ENCODE measurements around the gene RPL10L.

RPL10L gene

DNA sequence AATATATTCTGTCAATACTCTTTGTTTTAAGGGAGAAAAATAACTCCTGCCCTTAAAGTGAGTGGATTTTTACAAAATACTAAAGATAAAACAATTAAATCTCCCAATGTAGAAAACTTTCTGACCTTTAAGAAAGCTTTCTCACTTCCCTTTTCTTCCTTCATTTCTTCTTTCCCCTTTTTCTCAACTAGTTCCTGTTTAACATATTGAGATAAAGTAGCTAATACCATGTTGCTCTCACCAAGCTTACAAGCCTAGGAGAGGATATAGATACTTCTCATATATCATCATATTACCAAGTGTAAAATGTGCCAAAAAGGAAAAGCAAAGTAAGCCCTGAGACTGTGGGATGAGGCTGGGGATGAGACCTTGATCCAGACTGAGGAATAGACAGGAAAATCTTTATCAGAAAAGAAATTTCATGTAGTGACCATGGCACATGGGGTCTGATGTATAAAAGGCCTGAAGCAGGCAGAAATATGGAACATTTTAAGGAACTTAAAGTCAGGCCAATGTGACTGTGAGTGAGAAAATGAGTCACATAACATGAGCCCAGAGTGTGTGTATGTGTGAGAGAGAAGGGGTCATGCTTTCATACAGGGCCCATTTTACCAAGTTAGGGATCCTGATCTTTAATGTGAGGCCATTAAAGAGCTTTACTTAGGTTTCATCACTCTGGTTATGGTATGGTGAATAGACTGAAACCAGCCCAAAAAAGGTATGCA lies 1.6 kb upstream of the RPL10L start:
- no peak for DNase-seq (ENCODE audit: low read depth)
- no peak for TF ChIP-seq CTCF (IDR thresholded peaks at IDR 0.05; ENCODE audit: low read length, missing control alignments)

GRCh38 chr14:46646796-46647195 lies 4.8 kb downstream of the RPL10L start:
- DNase-seq (ENCODE audit: low read depth), result no peak
- H3K4me3 ChIP-seq (replicated peaks; ENCODE audit: low read depth, low read length), result no peak overlapping the region
- no peak for TF ChIP-seq CTCF (IDR thresholded peaks at IDR 0.05; ENCODE audit: low read length, missing control alignments)

More for the DNA sequence above, 1.6 kb upstream of the RPL10L start:
- no peak overlapping the region for H3K4me3 ChIP-seq (replicated peaks; ENCODE audit: low read depth, low read length)

- no peak for DNase-seq (ENCODE audit: low read depth)
- H3K4me3 ChIP-seq (replicated peaks; ENCODE audit: low read depth, low read length), result no peak overlapping the region
- TF ChIP-seq CTCF (IDR thresholded peaks at IDR 0.05; ENCODE audit: low read length, missing control alignments), result no peak
Measured at GRCh38 chr14:46626876-46627275, 24.7 kb downstream of the RPL10L start.
